Neural progenitor cell (in vitro differentiated cells): ENCODE data around the gene MMRN2.

Experiments used
- EZH2 ChIP-seq: fragments of 200-600 bp; sonication (generic); IDR thresholded peaks from 2 replicates; pipeline ENCODE4 v1.6.1; 2017; ENCODE audit warnings: antibody characterized with exemption, mild to moderate bottlenecking, moderate library complexity
- TF ChIP-seq, protein P1 (sequence below): fragments of 200-600 bp; sonication (generic); IDR thresholded peaks from 2 replicates; pipeline ENCODE4 v1.5.1; 2017; ENCODE audit warnings: antibody characterized with exemption, mild to moderate bottlenecking

- TF ChIP-seq, protein P1, sequence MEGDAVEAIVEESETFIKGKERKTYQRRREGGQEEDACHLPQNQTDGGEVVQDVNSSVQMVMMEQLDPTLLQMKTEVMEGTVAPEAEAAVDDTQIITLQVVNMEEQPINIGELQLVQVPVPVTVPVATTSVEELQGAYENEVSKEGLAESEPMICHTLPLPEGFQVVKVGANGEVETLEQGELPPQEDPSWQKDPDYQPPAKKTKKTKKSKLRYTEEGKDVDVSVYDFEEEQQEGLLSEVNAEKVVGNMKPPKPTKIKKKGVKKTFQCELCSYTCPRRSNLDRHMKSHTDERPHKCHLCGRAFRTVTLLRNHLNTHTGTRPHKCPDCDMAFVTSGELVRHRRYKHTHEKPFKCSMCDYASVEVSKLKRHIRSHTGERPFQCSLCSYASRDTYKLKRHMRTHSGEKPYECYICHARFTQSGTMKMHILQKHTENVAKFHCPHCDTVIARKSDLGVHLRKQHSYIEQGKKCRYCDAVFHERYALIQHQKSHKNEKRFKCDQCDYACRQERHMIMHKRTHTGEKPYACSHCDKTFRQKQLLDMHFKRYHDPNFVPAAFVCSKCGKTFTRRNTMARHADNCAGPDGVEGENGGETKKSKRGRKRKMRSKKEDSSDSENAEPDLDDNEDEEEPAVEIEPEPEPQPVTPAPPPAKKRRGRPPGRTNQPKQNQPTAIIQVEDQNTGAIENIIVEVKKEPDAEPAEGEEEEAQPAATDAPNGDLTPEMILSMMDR: no peak
- TF ChIP-seq EZH2: no peak
These were observed 2.3 kb upstream of the MMRN2 start for GRCh38 chr10:86959737-86960002.
